ENCODE results near the gene RNASE4.

Gene RNASE4

GRCh38 chr14:20692116-20692751, 7.9 kb downstream of the RNASE4 start:
- Histone ChIP-seq H3K36me3 (ENCODE audit: control insufficient read depth in 1 of 2, insufficient read depth in 2 of 2, low read depth in 1 of 2, low read length in 2 of 2) (peaks cover 0 to 7% of the 10 kb centered on the region in 2 experiments), H3K4me2 (ENCODE audit: low read length, poor library complexity, severe bottlenecking) (no peak overlapping the region), H3K23ac (ENCODE audit: low read length in 2 of 2) (no peak overlapping the region), H3K18ac (ENCODE audit: low read depth in 1 of 2, low read length in 2 of 2) (no peak overlapping the region), H3K9me3 (ENCODE audit: control insufficient read depth, low read length) (no peaks in the 10 kb centered on the region), H3K4me3 (ENCODE audit: insufficient read depth in 1 of 2, low read depth in 1 of 2, low read length in 2 of 2) (no peak overlapping the region), H2BK5ac (ENCODE audit: low read depth, low read length, poor library complexity, severe bottlenecking) (no peak overlapping the region), H3K27ac (ENCODE audit: low read length, poor library complexity, severe bottlenecking) (no peak overlapping the region), H4K91ac (ENCODE audit: low read length) (no peak overlapping the region), H3K14ac (ENCODE audit: low read length in 2 of 2) (no peak overlapping the region), H2BK15ac (ENCODE audit: low read depth, poor library complexity, severe bottlenecking) (no peak overlapping the region), H2BK120ac (ENCODE audit: low read depth, low read length) (no peak overlapping the region), H3K4ac (ENCODE audit: low read depth in 1 of 2, low read length in 2 of 2) (no peak overlapping the region), H3K9ac (ENCODE audit: low read length) (peak overlapping the region; percentile 14), H3K27me3 (ENCODE audit: control insufficient read depth in 1 of 2, insufficient read depth in 1 of 2, low read length in 2 of 2) (no peaks in the 10 kb centered on the region), H3K4me1 (ENCODE audit: control insufficient read depth, insufficient read depth, low read depth, low read length) (no peaks in the 10 kb centered on the region), H4K8ac (ENCODE audit: low read length) (no peak overlapping the region), H2BK12ac (ENCODE audit: low read length in 2 of 2) (no peak overlapping the region), H3K79me1 (replicated peaks; ENCODE audit: low read length, poor library complexity, severe bottlenecking) (peaks cover 3% of the 10 kb centered on the region), H2AFZ (ENCODE audit: low read depth, low read length) (no peak overlapping the region), H2AK5ac (ENCODE audit: low read length, severe bottlenecking) (no peak overlapping the region)
- WGBS = 50% methylated on average over 7 of the region's 7 CpGs
- no peak for DNase-seq

GRCh38 chr14:20696764-20697163, 12.4 kb downstream of the RNASE4 start:
- peaks cover 0 to 16% of the 10 kb centered on the region in 2 experiments for H3K36me3 ChIP-seq (ENCODE audit: control insufficient read depth in 1 of 2, insufficient read depth in 2 of 2, low read depth in 1 of 2, low read length in 2 of 2)
- no peak overlapping the region for H3K4ac ChIP-seq (ENCODE audit: low read depth in 1 of 2, low read length in 2 of 2)
- H3K18ac ChIP-seq (ENCODE audit: low read depth in 1 of 2, low read length in 2 of 2) = no peak overlapping the region
- WGBS = 89% methylated on average over 4 of the region's 5 CpGs
- no peak overlapping the region for H4K8ac ChIP-seq (ENCODE audit: low read length)
- no peak overlapping the region for H2AK5ac ChIP-seq (ENCODE audit: low read length, severe bottlenecking)
- no peak overlapping the region for H3K4me3 ChIP-seq (ENCODE audit: insufficient read depth in 1 of 2, low read depth in 1 of 2, low read length in 2 of 2)
- no peaks in the 10 kb centered on the region for H3K27me3 ChIP-seq (ENCODE audit: control insufficient read depth in 1 of 2, insufficient read depth in 1 of 2, low read length in 2 of 2)
- H3K23ac ChIP-seq (ENCODE audit: low read length in 2 of 2) = no peak overlapping the region
- no peak overlapping the region for H3K4me2 ChIP-seq (ENCODE audit: low read length, poor library complexity, severe bottlenecking)
- H3K9me3 ChIP-seq (ENCODE audit: control insufficient read depth, low read length) = no peaks in the 10 kb centered on the region
- H2AFZ ChIP-seq (ENCODE audit: low read depth, low read length) = no peak overlapping the region
- no peaks in the 10 kb centered on the region for H3K4me1 ChIP-seq (ENCODE audit: control insufficient read depth, insufficient read depth, low read depth, low read length)
- no peak overlapping the region for H4K91ac ChIP-seq (ENCODE audit: low read length)
- no peak overlapping the region for H3K14ac ChIP-seq (ENCODE audit: low read length in 2 of 2)
- H2BK15ac ChIP-seq (ENCODE audit: low read depth, poor library complexity, severe bottlenecking) = no peak overlapping the region
- H2BK12ac ChIP-seq (ENCODE audit: low read length in 2 of 2) = no peak overlapping the region
- H2BK120ac ChIP-seq (ENCODE audit: low read depth, low read length) = no peak overlapping the region
- peak overlapping the region; percentile 33 for H3K9ac ChIP-seq (ENCODE audit: low read length)
- H3K79me1 ChIP-seq (replicated peaks; ENCODE audit: low read length, poor library complexity, severe bottlenecking) = no peaks in the 10 kb centered on the region
- no peak overlapping the region for H3K27ac ChIP-seq (ENCODE audit: low read length, poor library complexity, severe bottlenecking)
- DNase-seq = no peak
- H2BK5ac ChIP-seq (ENCODE audit: low read depth, low read length, poor library complexity, severe bottlenecking) = no peak overlapping the region

- Histone ChIP-seq H3K18ac (ENCODE audit: low read depth in 1 of 2, low read length in 2 of 2) (no peak overlapping the region), H3K14ac (ENCODE audit: low read length in 2 of 2) (no peak overlapping the region), H3K4me1 (ENCODE audit: control insufficient read depth, insufficient read depth, low read depth, low read length) (no peaks in the 10 kb centered on the region), H3K23ac (ENCODE audit: low read length in 2 of 2) (peak overlapping the region in 1 of 2 experiments; percentile 56), H4K8ac (ENCODE audit: low read length) (peak overlapping the region; percentile 38), H3K79me1 (replicated peaks; ENCODE audit: low read length, poor library complexity, severe bottlenecking) (no peaks in the 10 kb centered on the region), H2BK12ac (ENCODE audit: low read length in 2 of 2) (no peak overlapping the region), H3K9ac (ENCODE audit: low read length) (peak overlapping the region; percentile 37), H3K4me3 (ENCODE audit: insufficient read depth in 1 of 2, low read depth in 1 of 2, low read length in 2 of 2) (no peak overlapping the region), H3K27ac (ENCODE audit: low read length, poor library complexity, severe bottlenecking) (no peak overlapping the region), H3K27me3 (ENCODE audit: control insufficient read depth in 1 of 2, insufficient read depth in 1 of 2, low read length in 2 of 2) (no peaks in the 10 kb centered on the region), H2BK15ac (ENCODE audit: low read depth, poor library complexity, severe bottlenecking) (no peak overlapping the region), H3K36me3 (ENCODE audit: control insufficient read depth in 1 of 2, insufficient read depth in 2 of 2, low read depth in 1 of 2, low read length in 2 of 2) (peaks cover 0 to 16% of the 10 kb centered on the region in 2 experiments), H2AFZ (ENCODE audit: low read depth, low read length) (no peak overlapping the region), H2BK120ac (ENCODE audit: low read depth, low read length) (no peak overlapping the region), H3K4ac (ENCODE audit: low read depth in 1 of 2, low read length in 2 of 2) (no peak overlapping the region), H2AK5ac (ENCODE audit: low read length, severe bottlenecking) (no peak overlapping the region), H4K91ac (ENCODE audit: low read length) (no peak overlapping the region), H3K4me2 (ENCODE audit: low read length, poor library complexity, severe bottlenecking) (no peak overlapping the region), H2BK5ac (ENCODE audit: low read depth, low read length, poor library complexity, severe bottlenecking) (no peak overlapping the region), H3K9me3 (ENCODE audit: control insufficient read depth, low read length) (no peaks in the 10 kb centered on the region)
- WGBS = 32% methylated on average over 4 of the region's 6 CpGs
- DNase-seq = peak; percentile 62
Observed at GRCh38 chr14:20697273-20698017, 13.1 kb downstream of the RNASE4 start.

GRCh38 chr14:20698018-20698329, 13.6 kb downstream of the RNASE4 start:
- no peak overlapping the region for H3K4me3 ChIP-seq (ENCODE audit: insufficient read depth in 1 of 2, low read depth in 1 of 2, low read length in 2 of 2)
- H4K8ac ChIP-seq (ENCODE audit: low read length) = no peak overlapping the region
- H2BK12ac ChIP-seq (ENCODE audit: low read length in 2 of 2) = no peak overlapping the region
- no peaks in the 10 kb centered on the region for H3K27me3 ChIP-seq (ENCODE audit: control insufficient read depth in 1 of 2, insufficient read depth in 1 of 2, low read length in 2 of 2)
- no peak overlapping the region for H3K14ac ChIP-seq (ENCODE audit: low read length in 2 of 2)
- no peak overlapping the region for H3K27ac ChIP-seq (ENCODE audit: low read length, poor library complexity, severe bottlenecking)
- H3K9ac ChIP-seq (ENCODE audit: low read length) = peak overlapping the region; percentile 37
- no peak overlapping the region for H2BK15ac ChIP-seq (ENCODE audit: low read depth, poor library complexity, severe bottlenecking)
- peaks cover 0 to 16% of the 10 kb centered on the region in 2 experiments for H3K36me3 ChIP-seq (ENCODE audit: control insufficient read depth in 1 of 2, insufficient read depth in 2 of 2, low read depth in 1 of 2, low read length in 2 of 2)
- H3K9me3 ChIP-seq (ENCODE audit: control insufficient read depth, low read length) = no peaks in the 10 kb centered on the region
- H3K4ac ChIP-seq (ENCODE audit: low read depth in 1 of 2, low read length in 2 of 2) = no peak overlapping the region
- no peak overlapping the region for H2BK5ac ChIP-seq (ENCODE audit: low read depth, low read length, poor library complexity, severe bottlenecking)
- H4K91ac ChIP-seq (ENCODE audit: low read length) = no peak overlapping the region
- no peak overlapping the region for H2AFZ ChIP-seq (ENCODE audit: low read depth, low read length)
- H2AK5ac ChIP-seq (ENCODE audit: low read length, severe bottlenecking) = no peak overlapping the region
- H3K18ac ChIP-seq (ENCODE audit: low read depth in 1 of 2, low read length in 2 of 2) = no peak overlapping the region
- no peak overlapping the region for H3K4me2 ChIP-seq (ENCODE audit: low read length, poor library complexity, severe bottlenecking)
- no peak overlapping the region for H3K23ac ChIP-seq (ENCODE audit: low read length in 2 of 2)
- H3K79me1 ChIP-seq (replicated peaks; ENCODE audit: low read length, poor library complexity, severe bottlenecking) = no peaks in the 10 kb centered on the region
- H3K4me1 ChIP-seq (ENCODE audit: control insufficient read depth, insufficient read depth, low read depth, low read length) = no peaks in the 10 kb centered on the region
- DNase-seq = no peak
- no peak overlapping the region for H2BK120ac ChIP-seq (ENCODE audit: low read depth, low read length)
